Cardiac muscle cell (in vitro differentiated cells and primary cell): ENCODE measurements around the gene ABHD1. TPM values are rescaled to one million over a fixed set of nuclear protein-coding genes. Genes with fewer than 3 reads are reported as not detected.
A peak's percentile ranks its signal among the peaks of the same experiment; 100 is the strongest.

Experiments used
- DNase-seq, 2 donors: peaks; one replicate each; pipeline versions ENCODE4 v3.0.0 to v3.0.0-alpha.2; 2010 to 2017; ENCODE audit warnings: low read depth in 1 of 2, low spot score in 1 of 2
- H3K27ac ChIP-seq: fragments of 200-600 bp; sonication (generic); 2 replicates; pipeline ENCODE4 v1.5.1; 2016
- H3K27me3 ChIP-seq: fragments of 200-600 bp; sonication (generic); 2 replicates; pipeline ENCODE4 v1.6.0; 2016; ENCODE audit warnings: control low read depth
- H3K36me3 ChIP-seq: fragments of 200-600 bp; sonication (generic); 2 replicates; pipeline ENCODE4 v1.5.1; 2016; ENCODE audit warnings: control low read depth
- H3K4me1 ChIP-seq: fragments of 200-600 bp; sonication (generic); 2 replicates; pipeline ENCODE4 v1.8.1; 2017; ENCODE audit warnings: low read depth, mild to moderate bottlenecking, mixed run types
- H3K4me3 ChIP-seq: fragments of 200-600 bp; sonication (generic); 2 replicates; pipeline ENCODE4 v1.5.1; 2016; ENCODE audit warnings: mild to moderate bottlenecking
- H3K9me3 ChIP-seq: fragments of 200-600 bp; sonication (generic); 2 replicates; pipeline ENCODE4 v1.5.1; 2017; ENCODE audit warnings: low read depth, mild to moderate bottlenecking, control low read depth
- CTCF ChIP-seq: IDR thresholded peaks from 2 replicates; pipeline ENCODE4 v1.5.1; 2012; ENCODE audit warnings: low read depth, mild to moderate bottlenecking, low read length
- polyA plus RNA-seq: library from polyadenylated mRNA; unstranded; fragments of >200 nt; fragmentation: Nextera tagmentation; extraction: Ambion mirVana; gene quantifications from 2 replicates; pipeline ENCODE4 v1.2.1, GENCODE V29; 2016
- total RNA-seq: library from RNA; depleted of rRNA; stranded (reverse); fragments of >200 nt; gene quantifications from 2 replicates; pipeline ENCODE4 v1.2.3, GENCODE V29; 2016

ABHD1 gene
- total and polyA plus RNA-seq, 2 experiments from 2014 or later, result 0.27 to 2.0 TPM

GRCh38 chr2:27159271-27159670 is 35.7 kb downstream of the ABHD1 start:
- Histone ChIP-seq H3K4me3 (no peak overlapping the region), H3K4me1 (peaks cover 9% of the 10 kb centered on the region), H3K27ac (no peak overlapping the region), H3K36me3 (no peaks in the 10 kb centered on the region), H3K9me3 (no peaks in the 10 kb centered on the region), H3K27me3 (no peaks in the 10 kb centered on the region)
- no peak for DNase-seq
- no peak for TF ChIP-seq CTCF

DNA sequence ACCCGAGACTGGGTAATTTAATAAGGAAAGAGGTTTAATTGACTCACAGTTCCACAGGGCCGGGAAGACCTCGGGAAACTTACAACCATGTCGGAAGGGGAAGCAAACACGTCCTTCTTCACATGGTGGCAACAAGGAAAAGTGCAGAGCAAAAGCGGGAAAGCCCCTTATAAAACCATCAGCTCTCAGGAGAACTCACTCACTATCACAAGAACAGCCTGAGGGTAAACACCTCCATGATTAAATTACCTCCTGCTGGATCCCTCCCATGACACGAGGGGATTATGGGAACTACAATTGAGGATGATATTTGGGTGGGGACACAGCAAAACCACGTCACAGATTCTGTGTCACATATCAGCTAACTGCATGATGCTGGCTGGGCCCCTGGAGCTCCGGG is 36.6 kb downstream of the ABHD1 start:
- no peak overlapping the region for H3K4me3 ChIP-seq
- no peak overlapping the region for H3K27ac ChIP-seq
- H3K27me3 ChIP-seq, result no peaks in the 10 kb centered on the region
- H3K36me3 ChIP-seq, result no peaks in the 10 kb centered on the region
- H3K4me1 ChIP-seq, result peaks cover under 1% of the 10 kb centered on the region
- no peak for DNase-seq
- no peaks in the 10 kb centered on the region for H3K9me3 ChIP-seq
- no peak for TF ChIP-seq CTCF

GRCh38 chr2:27162151-27163121 is 38.8 kb downstream of the ABHD1 start:
- no peak overlapping the region for H3K27ac ChIP-seq
- H3K9me3 ChIP-seq, result no peaks in the 10 kb centered on the region
- DNase-seq, result peak in 1 of 2 donors; percentile 42
- TF ChIP-seq CTCF, result no peak
- no peak overlapping the region for H3K4me3 ChIP-seq
- no peaks in the 10 kb centered on the region for H3K36me3 ChIP-seq
- H3K4me1 ChIP-seq, result peaks cover 4% of the 10 kb centered on the region
- H3K27me3 ChIP-seq, result no peaks in the 10 kb centered on the region

GRCh38 chr2:27164960-27165763 is 41.5 kb downstream of the ABHD1 start:
- no peaks in the 10 kb centered on the region for H3K36me3 ChIP-seq
- H3K9me3 ChIP-seq, result no peaks in the 10 kb centered on the region
- peaks cover 3% of the 10 kb centered on the region for H3K27me3 ChIP-seq
- H3K27ac ChIP-seq, result no peak overlapping the region
- no peak for DNase-seq
- no peak overlapping the region for H3K4me3 ChIP-seq
- peaks cover 4% of the 10 kb centered on the region for H3K4me1 ChIP-seq
- TF ChIP-seq CTCF, result no peak

GRCh38 chr2:27170581-27171337 is 47.1 kb downstream of the ABHD1 start:
- TF ChIP-seq CTCF, result no peak
- Histone ChIP-seq H3K9me3 (no peaks in the 10 kb centered on the region), H3K27me3 (peaks cover 26% of the 10 kb centered on the region), H3K4me3 (no peak overlapping the region), H3K4me1 (peaks cover 4% of the 10 kb centered on the region), H3K36me3 (no peaks in the 10 kb centered on the region), H3K27ac (no peak overlapping the region)
- peak in 1 of 2 donors; percentile 25 for DNase-seq
